Vagina (tissue), 2 donors: ENCODE measurements around the gene FES.

Source experiments
- CTCF ChIP-seq, 3 experiments: fragments of 450-650 bp in 2 of 3; fragments of 200-600 bp in 1 of 3; sonication (generic) in 1 of 3; IDR thresholded peaks; one replicate each; pipeline ENCODE4 v1.5.1; 2017 to 2019; ENCODE audit warnings: antibody characterized with exemption in 3 of 3, mild to moderate bottlenecking in 2 of 3, moderate library complexity in 2 of 3
- POLR2A ChIP-seq, 2 donors: fragments of 450-650 bp; IDR thresholded peaks; one replicate each; pipeline ENCODE4 v1.6.1; 2017; ENCODE audit warnings: antibody characterized with exemption in 2 of 2, mild to moderate bottlenecking in 2 of 2, moderate library complexity in 2 of 2

GRCh38 chr15:90889736-90890456 lies 5.6 kb downstream of the FES start:
- TF ChIP-seq CTCF (IDR thresholded peaks at IDR 0.05) (no peak), POLR2A (IDR thresholded peaks at IDR 0.05) (no peak)
